Lower leg skin (tissue), 4 donors: Measurements from ENCODE around the gene LRP1B. TPM values are rescaled to one million over a fixed set of nuclear protein-coding genes. Genes with fewer than 3 reads are reported as not detected.

Source experiments
- DNase-seq, 2 donors: peaks; one replicate each; pipeline ENCODE4 v3.0.0-alpha.2; 2019; ENCODE audit warnings: low spot score in 2 of 2
- H3K4me3 ChIP-seq: fragments of 200-600 bp; sonication (generic); 2 replicates; pipeline ENCODE4 v1.5.1; 2017; ENCODE audit warnings: mild to moderate bottlenecking, low read depth; ENCODE audit not compliant: poor library complexity, severe bottlenecking
- POLR2A ChIP-seq, 2 donors: fragments of 450-650 bp; IDR thresholded peaks; one replicate each; pipeline ENCODE4 v1.6.1; 2016 to 2017; ENCODE audit warnings: antibody characterized with exemption in 2 of 2, mild to moderate bottlenecking in 1 of 2, moderate library complexity in 1 of 2
- WGBS, 2 donors: methylation state at CpG; one replicate each; pipeline ENCODE4 v1.1.5; 2018; 5-methylcytosine and 5-hydroxymethylcytosine counted together
- intact Hi-C: fragments of 100-400 bp; cut with DNase I; formaldehyde crosslinking; loops from one replicate; pipeline ENCODE4 v1.15.0; 2023; ENCODE audit warnings: low total_unique reads
- total RNA-seq, 4 donors: library from RNA; depleted of rRNA; stranded (reverse); fragments of >200 nt; gene quantifications; one replicate each; pipeline ENCODE4 v1.1.0, GENCODE V29; 2016
- TF ChIP-seq, protein P1 (sequence below), 3 donors: fragments of 450-650 bp; IDR thresholded peaks; one replicate each; pipeline ENCODE4 v1.5.1; 2016; ENCODE audit warnings: antibody characterized with exemption in 3 of 3, mild to moderate bottlenecking in 3 of 3, moderate library complexity in 2 of 3

The LRP1B gene
- total RNA-seq, 4 donors from 2014 or later = 0.80 to 1.6 (median 1.0) TPM

- no peak for DNase-seq
- intact Hi-C loops = no loop called here
- TF ChIP-seq, protein P1, sequence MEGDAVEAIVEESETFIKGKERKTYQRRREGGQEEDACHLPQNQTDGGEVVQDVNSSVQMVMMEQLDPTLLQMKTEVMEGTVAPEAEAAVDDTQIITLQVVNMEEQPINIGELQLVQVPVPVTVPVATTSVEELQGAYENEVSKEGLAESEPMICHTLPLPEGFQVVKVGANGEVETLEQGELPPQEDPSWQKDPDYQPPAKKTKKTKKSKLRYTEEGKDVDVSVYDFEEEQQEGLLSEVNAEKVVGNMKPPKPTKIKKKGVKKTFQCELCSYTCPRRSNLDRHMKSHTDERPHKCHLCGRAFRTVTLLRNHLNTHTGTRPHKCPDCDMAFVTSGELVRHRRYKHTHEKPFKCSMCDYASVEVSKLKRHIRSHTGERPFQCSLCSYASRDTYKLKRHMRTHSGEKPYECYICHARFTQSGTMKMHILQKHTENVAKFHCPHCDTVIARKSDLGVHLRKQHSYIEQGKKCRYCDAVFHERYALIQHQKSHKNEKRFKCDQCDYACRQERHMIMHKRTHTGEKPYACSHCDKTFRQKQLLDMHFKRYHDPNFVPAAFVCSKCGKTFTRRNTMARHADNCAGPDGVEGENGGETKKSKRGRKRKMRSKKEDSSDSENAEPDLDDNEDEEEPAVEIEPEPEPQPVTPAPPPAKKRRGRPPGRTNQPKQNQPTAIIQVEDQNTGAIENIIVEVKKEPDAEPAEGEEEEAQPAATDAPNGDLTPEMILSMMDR (IDR thresholded peaks at IDR 0.05) = no peak
- no peak for TF ChIP-seq POLR2A (IDR thresholded peaks at IDR 0.05)
- H3K4me3 ChIP-seq = no peak overlapping the region
- WGBS, 2 donors = 48 to 64% methylated on average over 3 of the region's 3 CpGs
These were observed 1316.7 kb downstream of the LRP1B start for GRCh38 chr2:140814141-140814540.

DNA sequence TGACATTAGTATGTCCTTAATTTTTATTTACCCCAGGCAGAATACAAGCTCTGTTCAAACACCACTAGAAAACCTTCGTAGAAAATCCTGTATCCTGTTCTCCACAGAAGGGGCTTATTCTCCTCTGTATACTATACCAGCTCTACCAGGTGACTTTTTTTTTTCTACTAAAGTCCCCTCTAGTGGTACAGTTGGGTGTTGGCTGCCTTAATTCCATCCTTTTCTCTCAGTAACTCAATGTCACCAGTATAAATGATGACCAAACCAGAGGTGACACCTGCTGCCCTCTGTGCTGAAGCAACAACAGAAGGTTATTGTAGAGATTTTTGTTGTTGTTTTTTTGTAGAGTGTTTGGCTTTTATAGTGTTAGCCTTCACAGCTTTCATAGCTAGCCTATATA lies 1322.0 kb downstream of the LRP1B start:
- H3K4me3 ChIP-seq = no peak overlapping the region
- intact Hi-C loops = no loop called here
- no peak for DNase-seq
- 73 to 91% methylated on average over 1 of the region's 1 CpG for WGBS, 2 donors
- TF ChIP-seq, protein P1 (IDR thresholded peaks at IDR 0.05) = no peak
- no peak for TF ChIP-seq POLR2A (IDR thresholded peaks at IDR 0.05)

- intact Hi-C loops = no loop called here
- no peak overlapping the region for H3K4me3 ChIP-seq
- TF ChIP-seq POLR2A (IDR thresholded peaks at IDR 0.05) = no peak
- TF ChIP-seq, protein P1 (IDR thresholded peaks at IDR 0.05) = no peak
- DNase-seq = no peak
- WGBS, 2 donors = 58 to 77% methylated on average over 1 of the region's 1 CpG
These were observed 1322.6 kb downstream of the LRP1B start for GRCh38 chr2:140808211-140808610.

DNA sequence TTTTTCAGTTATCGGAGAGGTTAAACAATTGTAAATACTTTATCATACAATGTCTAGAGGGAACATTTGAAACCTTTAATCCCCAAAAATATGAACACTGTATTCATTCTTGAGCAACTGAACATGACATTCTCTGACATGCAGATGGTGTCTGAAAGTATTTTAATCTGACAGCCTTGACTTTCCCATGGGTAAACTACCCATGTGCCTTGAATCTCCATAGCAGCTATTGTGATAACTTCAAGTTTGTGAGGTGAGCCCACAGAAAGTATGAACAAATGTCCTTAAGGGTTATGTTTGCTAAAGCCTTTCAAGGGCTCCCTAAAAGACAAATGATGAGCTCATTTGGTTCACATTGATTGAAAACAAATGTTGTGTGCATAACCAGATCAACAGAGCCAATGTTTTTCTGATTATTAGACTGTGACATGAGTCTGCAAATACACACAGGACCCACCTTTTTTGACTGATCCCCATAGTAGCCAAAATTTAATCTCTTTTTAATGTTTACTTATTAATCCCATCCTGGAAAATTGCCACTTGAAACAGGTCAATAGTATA lies 1326.0 kb downstream of the LRP1B start:
- intact Hi-C loops = no loop called here
- no peak for DNase-seq
- no peak for TF ChIP-seq POLR2A (IDR thresholded peaks at IDR 0.05)
- TF ChIP-seq, protein P1 (IDR thresholded peaks at IDR 0.05) = no peak
- WGBS, 2 donors = 31 to 32% methylated on average over 1 of the region's 1 CpG
- H3K4me3 ChIP-seq = no peak overlapping the region

DNA sequence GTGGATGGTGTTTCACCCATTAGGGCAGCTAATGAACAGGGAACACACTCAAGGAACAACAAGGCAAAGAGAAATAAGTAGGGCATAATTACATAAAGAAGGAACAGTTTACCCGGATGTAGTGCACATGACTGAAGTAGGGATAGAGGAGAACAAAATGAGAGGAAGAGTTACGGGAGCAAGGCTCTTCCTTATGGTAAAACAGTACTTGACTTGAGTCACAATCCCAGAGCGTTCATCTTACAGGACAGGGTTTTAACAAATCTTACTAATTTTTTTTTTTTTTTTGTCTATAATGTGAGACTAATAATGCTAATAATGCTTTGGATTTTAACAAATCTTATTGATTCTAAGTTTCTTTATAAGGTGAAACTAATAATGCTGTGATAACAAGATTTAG lies 1329.5 kb downstream of the LRP1B start:
- TF ChIP-seq, protein P1 (IDR thresholded peaks at IDR 0.05) = no peak
- no peak for TF ChIP-seq POLR2A (IDR thresholded peaks at IDR 0.05)
- intact Hi-C loops = no loop called here
- 93% methylated on average over 3 of the region's 3 CpGs for WGBS, 2 donors
- no peak for DNase-seq
- no peak overlapping the region for H3K4me3 ChIP-seq

- no peak for TF ChIP-seq POLR2A (IDR thresholded peaks at IDR 0.05)
- TF ChIP-seq, protein P1 (IDR thresholded peaks at IDR 0.05) = no peak
- intact Hi-C loops = no loop called here
- no peak for DNase-seq
- H3K4me3 ChIP-seq = no peak overlapping the region
- WGBS, 2 donors = 66 to 75% methylated on average over 4 of the region's 4 CpGs
These were observed 1333.1 kb downstream of the LRP1B start for GRCh38 chr2:140797718-140798117.
